ENCODE results near the gene TIMM22. TPM values are rescaled to one million over a fixed set of nuclear protein-coding genes. Genes with fewer than 3 reads are reported as not detected.

Gene TIMM22
- total and polyA plus RNA-seq, 2 donors (not counting 3 experiments of a cell fraction or from before 2014, with no cell fraction given), result 19.0 to 19.6 TPM

DNA sequence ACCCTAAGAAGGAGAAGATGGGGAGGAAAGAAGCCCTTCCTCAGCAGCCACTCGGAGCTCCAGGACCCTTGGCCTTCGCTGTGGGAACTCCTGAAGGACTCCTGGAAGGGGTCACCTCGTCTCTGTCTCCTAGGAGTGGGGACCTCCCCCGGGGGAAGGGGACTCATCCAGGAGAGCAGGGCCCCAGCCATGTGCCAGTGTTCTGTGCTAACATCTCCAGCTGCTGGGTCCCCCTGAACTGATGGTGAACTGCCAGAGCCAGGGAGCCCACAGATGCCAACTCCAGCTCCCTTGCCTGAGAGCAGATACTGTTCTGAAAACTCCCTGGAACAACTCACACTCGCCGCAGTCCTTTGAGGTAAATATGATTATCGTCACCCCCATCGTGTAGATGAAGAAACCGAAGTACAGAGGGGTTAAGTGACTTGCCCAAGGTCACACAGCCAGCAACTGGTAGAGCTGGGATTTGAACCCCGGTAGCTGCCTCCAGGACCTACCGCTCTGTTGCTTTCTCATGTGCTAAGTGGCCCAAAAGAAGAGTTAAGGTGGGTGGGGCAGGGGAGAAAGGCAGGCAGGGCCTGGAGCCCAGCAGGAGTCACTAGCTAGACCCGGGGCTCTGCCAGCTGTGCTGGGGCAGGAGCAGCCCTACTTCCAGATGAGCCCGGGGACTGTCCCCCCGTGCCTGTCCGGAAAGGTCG lies 10.5 kb downstream of the TIMM22 start:
- FAIRE-seq (no peak), DNase-seq (ENCODE audit: low read depth, low spot score) (no peak)
- peaks cover 42% of the 10 kb centered on the region for H3K4me1 ChIP-seq (ENCODE audit: control insufficient read depth, extremely low read depth, insufficient read depth, low read length)
- no peaks in the 10 kb centered on the region for H3K79me2 ChIP-seq (ENCODE audit: control insufficient read depth, insufficient read depth, low read length)
- no TSS peak for BruUV-seq (replicated peaks)
- no peak overlapping the region for H3K4me2 ChIP-seq (ENCODE audit: insufficient read depth, low read length)
- H2AFZ ChIP-seq (ENCODE audit: low read depth, low read length), result no peak overlapping the region
- H3K9me1 ChIP-seq (replicated peaks; ENCODE audit: control insufficient read depth, extremely low read depth, insufficient read depth, low read length), result no peaks in the 10 kb centered on the region
- intact Hi-C loops (cut with micrococcal nuclease), result no loop called here
- no peak overlapping the region for H3K27ac ChIP-seq (ENCODE audit: insufficient read depth, low read depth, low read length)
- H3K9me3 ChIP-seq (replicated peaks; ENCODE audit: control insufficient read depth, insufficient read depth, low read length), result no peaks in the 10 kb centered on the region
- peaks cover 4 to 27% of the 10 kb centered on the region in 2 experiments for H3K36me3 ChIP-seq (ENCODE audit: control insufficient read depth in 2 of 2, extremely low read depth in 1 of 2, insufficient read depth in 2 of 2, low read length in 2 of 2)
- dilution Hi-C loops (cut with MboI; ENCODE audit: extremely low pct_ligation_motif_present, low sequenced_read_pairs), result no loop called here
- no peaks in the 10 kb centered on the region for H4K20me1 ChIP-seq (replicated peaks; ENCODE audit: control insufficient read depth, extremely low read depth, insufficient read depth, low read length)
- CTCF ChIA-PET, result interaction anchor here (0.8 to 10.2 kb wide), 6 partner anchors 9 to 51 kb away, joined by 3 to 265 read pairs (median 4); partner anchors contain the start of gene TIMM22
- no peak overlapping the region for H3K4me3 ChIP-seq (replicated peaks in 1 of 3; ENCODE audit: insufficient read depth in 1 of 3, low read depth in 1 of 3, low read length in 3 of 3)
- TF ChIP-seq, protein P1, sequence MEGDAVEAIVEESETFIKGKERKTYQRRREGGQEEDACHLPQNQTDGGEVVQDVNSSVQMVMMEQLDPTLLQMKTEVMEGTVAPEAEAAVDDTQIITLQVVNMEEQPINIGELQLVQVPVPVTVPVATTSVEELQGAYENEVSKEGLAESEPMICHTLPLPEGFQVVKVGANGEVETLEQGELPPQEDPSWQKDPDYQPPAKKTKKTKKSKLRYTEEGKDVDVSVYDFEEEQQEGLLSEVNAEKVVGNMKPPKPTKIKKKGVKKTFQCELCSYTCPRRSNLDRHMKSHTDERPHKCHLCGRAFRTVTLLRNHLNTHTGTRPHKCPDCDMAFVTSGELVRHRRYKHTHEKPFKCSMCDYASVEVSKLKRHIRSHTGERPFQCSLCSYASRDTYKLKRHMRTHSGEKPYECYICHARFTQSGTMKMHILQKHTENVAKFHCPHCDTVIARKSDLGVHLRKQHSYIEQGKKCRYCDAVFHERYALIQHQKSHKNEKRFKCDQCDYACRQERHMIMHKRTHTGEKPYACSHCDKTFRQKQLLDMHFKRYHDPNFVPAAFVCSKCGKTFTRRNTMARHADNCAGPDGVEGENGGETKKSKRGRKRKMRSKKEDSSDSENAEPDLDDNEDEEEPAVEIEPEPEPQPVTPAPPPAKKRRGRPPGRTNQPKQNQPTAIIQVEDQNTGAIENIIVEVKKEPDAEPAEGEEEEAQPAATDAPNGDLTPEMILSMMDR (IDR thresholded peaks at IDR 0.05; ENCODE audit: extremely low read depth in 1 of 2, insufficient read depth in 1 of 2, low read depth in 1 of 2, low read length in 2 of 2), result no peak
- TF ChIP-seq POLR2A (IDR thresholded peaks at IDR 0.05; ENCODE audit: low read depth, low read length) (no peak), POLR2AphosphoS5 (IDR thresholded peaks at IDR 0.05; ENCODE audit: insufficient read depth, low read depth, low read length) (no peak)
- TF ChIP-seq, protein P2, sequence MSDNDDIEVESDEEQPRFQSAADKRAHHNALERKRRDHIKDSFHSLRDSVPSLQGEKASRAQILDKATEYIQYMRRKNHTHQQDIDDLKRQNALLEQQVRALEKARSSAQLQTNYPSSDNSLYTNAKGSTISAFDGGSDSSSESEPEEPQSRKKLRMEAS (IDR thresholded peaks at IDR 0.05; ENCODE audit: insufficient read depth, insufficient read length), result no peak
- no peak overlapping the region for H3K9ac ChIP-seq (replicated peaks; ENCODE audit: extremely low read depth, insufficient read depth, low read length)
- POLR2A ChIA-PET, result no interaction called here
- H3K27me3 ChIP-seq (ENCODE audit: control insufficient read depth in 2 of 2, insufficient read depth in 2 of 2, low read length in 2 of 2), result no peaks in the 10 kb centered on the region
